Measurements from ENCODE around the gene KCNJ9. TPM values are rescaled to one million over a fixed set of nuclear protein-coding genes. Genes with fewer than 3 reads are reported as not detected.

Gene KCNJ9
- total and polyA plus RNA-seq, 2 of the 13 experiments (the other 11 are each of a cell fraction or from before 2014, with no cell fraction given) = not detected

- TF ChIP-seq TBX3 (IDR thresholded peaks at IDR 0.05; ENCODE audit: borderline replicate concordance) (no peak), ZNF607 (CRISPR knock-in tag; IDR thresholded peaks at IDR 0.05; ENCODE audit: borderline replicate concordance) (no peak), ZNF747 (CRISPR knock-in tag; IDR thresholded peaks at IDR 0.05; ENCODE audit: borderline replicate concordance) (peak; percentile 22; the same call in 1 of the 2 replicates), ZNF687 (CRISPR knock-in tag; IDR thresholded peaks at IDR 0.05) (peak; percentile 63), ZSCAN9 (CRISPR knock-in tag; IDR thresholded peaks at IDR 0.05; ENCODE audit: borderline replicate concordance) (no peak), ZNF746 (CRISPR knock-in tag; IDR thresholded peaks at IDR 0.05) (no peak), ESRRA (CRISPR knock-in tag; IDR thresholded peaks at IDR 0.05; ENCODE audit: low read depth) (no peak), HMGA1 (CRISPR knock-in tag; conservative IDR thresholded peaks at IDR 0.05) (no peak), ZNF280B (CRISPR knock-in tag; IDR thresholded peaks at IDR 0.05; ENCODE audit: borderline replicate concordance) (no peak), FOSL2 (CRISPR knock-in tag; IDR thresholded peaks at IDR 0.05) (no peak), TFE3 (CRISPR knock-in tag; IDR thresholded peaks at IDR 0.05) (no peak), MZF1 (CRISPR knock-in tag; IDR thresholded peaks at IDR 0.05; ENCODE audit: borderline replicate concordance) (no peak), TCF7L2 (IDR thresholded peaks at IDR 0.05; ENCODE audit: low read depth, low read length) (no peak), ZNF3 (CRISPR knock-in tag; IDR thresholded peaks at IDR 0.05) (no peak), IRF9 (CRISPR knock-in tag; IDR thresholded peaks at IDR 0.05; ENCODE audit: borderline replicate concordance) (no peak)
Observed at GRCh38 chr1:160070243-160071163, 10.8 kb upstream of the KCNJ9 start (continued).
